ENCODE measurements around the gene SIK2. TPM values are rescaled to one million over a fixed set of nuclear protein-coding genes. Genes with fewer than 3 reads are reported as not detected.

Gene SIK2
- total RNA-seq, 1 donor from 2014 or later, result 10.1 TPM

- no peaks in the 10 kb centered on the region for H3K27me3 ChIP-seq (ENCODE audit: control insufficient read depth, insufficient read depth, low read length)
- no peak for DNase-seq (ENCODE audit: low read depth)
- no peaks in the 10 kb centered on the region for H3K36me3 ChIP-seq (ENCODE audit: control insufficient read depth, insufficient read depth, low read length)
- H3K4me3 ChIP-seq (ENCODE audit: low read depth, low read length), result no peak overlapping the region
- TF ChIP-seq CTCF (IDR thresholded peaks at IDR 0.05; ENCODE audit: insufficient read depth, low read length, poor library complexity, severe bottlenecking), result no peak
These were observed 176.9 kb downstream of the SIK2 start for GRCh38 chr11:111779118-111779517.

Other genes with a start within 250 kb of the SIK2 start
- gene POU2AF1, start 223.2 kb upstream of the SIK2 start, total RNA-seq, result not detected in 2 replicates
- gene BTG4, start 90.1 kb upstream of the SIK2 start, total RNA-seq, result 0.08 TPM in 1 of 2 replicates, not detected in the other
- not detected in 2 replicates for gene HOATZ, start 87.7 kb upstream of the SIK2 start, total RNA-seq
- 28.7 and 29.1 TPM in 2 replicates for gene LAYN, start 61.7 kb upstream of the SIK2 start, total RNA-seq
- gene PPP2R1B, start 163.9 kb downstream of the SIK2 start, total RNA-seq, result 27.9 and 34.5 TPM in 2 replicates